ENCODE measurements around the gene FAM187B. TPM values are rescaled to one million over a fixed set of nuclear protein-coding genes. Genes with fewer than 3 reads are reported as not detected.

The FAM187B gene
- total RNA-seq, 1 experiment from 2014 or later: not detected

DNA sequence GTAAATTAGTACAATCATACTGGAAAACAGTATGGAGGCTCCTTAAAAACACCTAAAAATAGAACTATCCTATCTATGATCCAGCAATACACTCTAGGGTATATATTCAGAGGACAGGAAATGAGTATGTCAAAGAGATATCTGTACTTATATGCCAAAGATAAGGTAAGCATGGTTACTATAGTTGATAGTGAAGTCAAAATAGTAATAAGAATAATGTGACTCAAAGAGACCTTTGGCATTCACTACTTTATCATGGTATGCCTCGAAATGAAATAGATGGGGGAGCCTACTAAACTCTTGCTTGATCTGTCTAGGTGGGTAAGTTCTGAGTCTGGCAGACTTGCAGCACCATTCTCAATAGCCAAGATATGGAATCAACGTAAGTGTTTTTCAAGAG is 43.7 kb downstream of the FAM187B start:
- no peak for ATAC-seq
- Histone ChIP-seq H3K9ac (ENCODE audit: low read length) (no peak overlapping the region), H3K36me3 (ENCODE audit: control insufficient read depth in 1 of 2, insufficient read depth in 2 of 2, low read length in 2 of 2) (no peaks in the 10 kb centered on the region), H3K4me3 (replicated peaks in 1 of 2; ENCODE audit: low read depth in 1 of 2, low read length in 2 of 2) (no peak overlapping the region), H3K9me2 (ENCODE audit: insufficient read depth) (no peaks in the 10 kb centered on the region), H3K4me2 (ENCODE audit: low read length) (no peak overlapping the region), H3K4me1 (ENCODE audit: control insufficient read depth in 1 of 2, insufficient read depth in 2 of 2, low read length in 2 of 2) (no peaks in the 10 kb centered on the region), H4K20me1 (ENCODE audit: insufficient read depth) (no peaks in the 10 kb centered on the region), H3K79me2 (ENCODE audit: insufficient read depth, low read length) (no peaks in the 10 kb centered on the region), H3K27ac (ENCODE audit: low read depth, low read length) (no peak overlapping the region), H3K27me3 (ENCODE audit: insufficient read depth, low read length) (no peaks in the 10 kb centered on the region), H2AFZ (ENCODE audit: low read depth, low read length, poor library complexity, severe bottlenecking) (no peak overlapping the region), H3K9me3 (ENCODE audit: control insufficient read depth in 1 of 2, insufficient read depth in 1 of 2, low read depth in 1 of 2, low read length in 2 of 2) (no peaks in the 10 kb centered on the region)
- RAD21 ChIA-PET (ENCODE audit: low non-redundant PET in 1 of 2, low total read pairs in 2 of 2, uncharacterized antibody in 2 of 2, unreplicated experiment in 2 of 2): no interaction called here
- POLR2A ChIA-PET: no interaction called here
- CTCF ChIA-PET: no interaction called here
- TF ChIP-seq POLR2A (IDR thresholded peaks at IDR 0.05; ENCODE audit: borderline replicate concordance, extremely low read depth, insufficient read depth, insufficient read length): no peak
- TF ChIP-seq ZFX (IDR thresholded peaks at IDR 0.05): no peak
- no peak for TF ChIP-seq EZH2 (IDR thresholded peaks at IDR 0.05)
- TF ChIP-seq FOSL1 (IDR thresholded peaks at IDR 0.05; ENCODE audit: low read depth): no peak
- TF ChIP-seq SRF (IDR thresholded peaks at IDR 0.05; ENCODE audit: low read depth): no peak
- TF ChIP-seq ZNF274 (IDR thresholded peaks at IDR 0.05; ENCODE audit: low read depth, low read length): no peak
- TF ChIP-seq, protein P1, sequence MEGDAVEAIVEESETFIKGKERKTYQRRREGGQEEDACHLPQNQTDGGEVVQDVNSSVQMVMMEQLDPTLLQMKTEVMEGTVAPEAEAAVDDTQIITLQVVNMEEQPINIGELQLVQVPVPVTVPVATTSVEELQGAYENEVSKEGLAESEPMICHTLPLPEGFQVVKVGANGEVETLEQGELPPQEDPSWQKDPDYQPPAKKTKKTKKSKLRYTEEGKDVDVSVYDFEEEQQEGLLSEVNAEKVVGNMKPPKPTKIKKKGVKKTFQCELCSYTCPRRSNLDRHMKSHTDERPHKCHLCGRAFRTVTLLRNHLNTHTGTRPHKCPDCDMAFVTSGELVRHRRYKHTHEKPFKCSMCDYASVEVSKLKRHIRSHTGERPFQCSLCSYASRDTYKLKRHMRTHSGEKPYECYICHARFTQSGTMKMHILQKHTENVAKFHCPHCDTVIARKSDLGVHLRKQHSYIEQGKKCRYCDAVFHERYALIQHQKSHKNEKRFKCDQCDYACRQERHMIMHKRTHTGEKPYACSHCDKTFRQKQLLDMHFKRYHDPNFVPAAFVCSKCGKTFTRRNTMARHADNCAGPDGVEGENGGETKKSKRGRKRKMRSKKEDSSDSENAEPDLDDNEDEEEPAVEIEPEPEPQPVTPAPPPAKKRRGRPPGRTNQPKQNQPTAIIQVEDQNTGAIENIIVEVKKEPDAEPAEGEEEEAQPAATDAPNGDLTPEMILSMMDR (IDR thresholded peaks at IDR 0.05 in 2 of 3, conservative IDR thresholded peaks at IDR 0.05 in 1 of 3; ENCODE audit: borderline replicate concordance in 1 of 3, insufficient read depth in 1 of 3, low read depth in 2 of 3, low read length in 2 of 3): no peak
- TF ChIP-seq, protein P2, sequence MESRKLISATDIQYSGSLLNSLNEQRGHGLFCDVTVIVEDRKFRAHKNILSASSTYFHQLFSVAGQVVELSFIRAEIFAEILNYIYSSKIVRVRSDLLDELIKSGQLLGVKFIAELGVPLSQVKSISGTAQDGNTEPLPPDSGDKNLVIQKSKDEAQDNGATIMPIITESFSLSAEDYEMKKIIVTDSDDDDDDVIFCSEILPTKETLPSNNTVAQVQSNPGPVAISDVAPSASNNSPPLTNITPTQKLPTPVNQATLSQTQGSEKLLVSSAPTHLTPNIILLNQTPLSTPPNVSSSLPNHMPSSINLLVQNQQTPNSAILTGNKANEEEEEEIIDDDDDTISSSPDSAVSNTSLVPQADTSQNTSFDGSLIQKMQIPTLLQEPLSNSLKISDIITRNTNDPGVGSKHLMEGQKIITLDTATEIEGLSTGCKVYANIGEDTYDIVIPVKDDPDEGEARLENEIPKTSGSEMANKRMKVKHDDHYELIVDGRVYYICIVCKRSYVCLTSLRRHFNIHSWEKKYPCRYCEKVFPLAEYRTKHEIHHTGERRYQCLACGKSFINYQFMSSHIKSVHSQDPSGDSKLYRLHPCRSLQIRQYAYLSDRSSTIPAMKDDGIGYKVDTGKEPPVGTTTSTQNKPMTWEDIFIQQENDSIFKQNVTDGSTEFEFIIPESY (IDR thresholded peaks at IDR 0.05; ENCODE audit: extremely low read depth, insufficient replicate concordance, low read length): no peak
- TF ChIP-seq CBX3 (IDR thresholded peaks at IDR 0.05; ENCODE audit: low read depth): no peak
- TF ChIP-seq, protein P3, sequence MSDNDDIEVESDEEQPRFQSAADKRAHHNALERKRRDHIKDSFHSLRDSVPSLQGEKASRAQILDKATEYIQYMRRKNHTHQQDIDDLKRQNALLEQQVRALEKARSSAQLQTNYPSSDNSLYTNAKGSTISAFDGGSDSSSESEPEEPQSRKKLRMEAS (IDR thresholded peaks at IDR 0.05): no peak
- no peak for TF ChIP-seq EZH2phosphoT487 (IDR thresholded peaks at IDR 0.05; ENCODE audit: borderline replicate concordance)
- TF ChIP-seq SP1 (IDR thresholded peaks at IDR 0.05; ENCODE audit: low read depth): no peak
- no peak for TF ChIP-seq RAD21 (IDR thresholded peaks at IDR 0.05; ENCODE audit: low read depth)
- TF ChIP-seq, protein P4, sequence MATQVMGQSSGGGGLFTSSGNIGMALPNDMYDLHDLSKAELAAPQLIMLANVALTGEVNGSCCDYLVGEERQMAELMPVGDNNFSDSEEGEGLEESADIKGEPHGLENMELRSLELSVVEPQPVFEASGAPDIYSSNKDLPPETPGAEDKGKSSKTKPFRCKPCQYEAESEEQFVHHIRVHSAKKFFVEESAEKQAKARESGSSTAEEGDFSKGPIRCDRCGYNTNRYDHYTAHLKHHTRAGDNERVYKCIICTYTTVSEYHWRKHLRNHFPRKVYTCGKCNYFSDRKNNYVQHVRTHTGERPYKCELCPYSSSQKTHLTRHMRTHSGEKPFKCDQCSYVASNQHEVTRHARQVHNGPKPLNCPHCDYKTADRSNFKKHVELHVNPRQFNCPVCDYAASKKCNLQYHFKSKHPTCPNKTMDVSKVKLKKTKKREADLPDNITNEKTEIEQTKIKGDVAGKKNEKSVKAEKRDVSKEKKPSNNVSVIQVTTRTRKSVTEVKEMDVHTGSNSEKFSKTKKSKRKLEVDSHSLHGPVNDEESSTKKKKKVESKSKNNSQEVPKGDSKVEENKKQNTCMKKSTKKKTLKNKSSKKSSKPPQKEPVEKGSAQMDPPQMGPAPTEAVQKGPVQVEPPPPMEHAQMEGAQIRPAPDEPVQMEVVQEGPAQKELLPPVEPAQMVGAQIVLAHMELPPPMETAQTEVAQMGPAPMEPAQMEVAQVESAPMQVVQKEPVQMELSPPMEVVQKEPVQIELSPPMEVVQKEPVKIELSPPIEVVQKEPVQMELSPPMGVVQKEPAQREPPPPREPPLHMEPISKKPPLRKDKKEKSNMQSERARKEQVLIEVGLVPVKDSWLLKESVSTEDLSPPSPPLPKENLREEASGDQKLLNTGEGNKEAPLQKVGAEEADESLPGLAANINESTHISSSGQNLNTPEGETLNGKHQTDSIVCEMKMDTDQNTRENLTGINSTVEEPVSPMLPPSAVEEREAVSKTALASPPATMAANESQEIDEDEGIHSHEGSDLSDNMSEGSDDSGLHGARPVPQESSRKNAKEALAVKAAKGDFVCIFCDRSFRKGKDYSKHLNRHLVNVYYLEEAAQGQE (IDR thresholded peaks at IDR 0.05; ENCODE audit: low read depth): no peak
- no peak for TF ChIP-seq CEBPB (IDR thresholded peaks at IDR 0.05; ENCODE audit: low read depth)
- no peak for TF ChIP-seq TCF7L2 (IDR thresholded peaks at IDR 0.05; ENCODE audit: borderline replicate concordance, extremely low read depth, insufficient read depth, insufficient read length)
- TF ChIP-seq, protein P5, sequence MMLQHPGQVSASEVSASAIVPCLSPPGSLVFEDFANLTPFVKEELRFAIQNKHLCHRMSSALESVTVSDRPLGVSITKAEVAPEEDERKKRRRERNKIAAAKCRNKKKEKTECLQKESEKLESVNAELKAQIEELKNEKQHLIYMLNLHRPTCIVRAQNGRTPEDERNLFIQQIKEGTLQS (IDR thresholded peaks at IDR 0.05): no peak
- intact Hi-C loops (cut with micrococcal nuclease): no loop called here
- BruUV-seq (replicated peaks): no TSS peak
- DNase-seq (ENCODE audit: low read depth, low spot score): no peak

All from HCT116 (cell line).